Upper lobe of left lung (tissue), 6 donors: ENCODE measurements around the gene PBXIP1. TPM values are rescaled to one million over a fixed set of nuclear protein-coding genes. Genes with fewer than 3 reads are reported as not detected.

ENCODE experiments used
- ATAC-seq, 2 donors: fragments of 200-7000 bp; cut with Tn5 transposase; one replicate each; pipeline ENCODE4 v1.9.1; 2022; ENCODE audit warnings: mild to moderate bottlenecking in 2 of 2, moderate library complexity in 2 of 2; ENCODE audit not compliant: low FRiP score in 2 of 2
- DNase-seq, 2 donors: peaks; one replicate each; pipeline ENCODE4 v3.0.0-alpha.2; 2019 to 2020
- H3K27ac ChIP-seq, 4 donors: fragments of 200-600 bp; sonication (generic); one replicate each; pipeline ENCODE4 v1.5.1; 2016 to 2019
- H3K27me3 ChIP-seq, 4 donors: fragments of 200-600 bp; sonication (generic); one replicate each; pipeline ENCODE4 v1.5.1; 2017 to 2019
- H3K36me3 ChIP-seq, 4 donors: fragments of 200-600 bp; sonication (generic); one replicate each; pipeline ENCODE4 v1.5.1; 2016 to 2019
- H3K4me1 ChIP-seq, 4 donors: fragments of 200-600 bp; sonication (generic); one replicate each; pipeline ENCODE4 v1.5.1; 2018 to 2019
- H3K4me3 ChIP-seq, 4 donors: fragments of 200-600 bp; sonication (generic); one replicate each; pipeline ENCODE4 v1.5.1; 2017 to 2019; ENCODE audit warnings: mild to moderate bottlenecking in 2 of 4, moderate library complexity in 1 of 4
- H3K9me3 ChIP-seq, 4 donors: fragments of 200-600 bp; sonication (generic); one replicate each; pipeline ENCODE4 v1.5.1; 2018 to 2019
- EP300 ChIP-seq, 4 donors: sonication (generic); formaldehyde crosslinking; IDR thresholded peaks; one replicate each; pipeline ENCODE4 v1.5.1; 2017; ENCODE audit warnings: antibody characterized with exemption in 4 of 4, control low read depth in 2 of 4
- POLR2A ChIP-seq, 4 donors: fragments of 450-650 bp; IDR thresholded peaks; one replicate each; pipeline ENCODE4 v1.5.1; 2016 to 2017; ENCODE audit warnings: antibody characterized with exemption in 4 of 4, mild to moderate bottlenecking in 2 of 4
- POLR2AphosphoS5 ChIP-seq, 2 donors: sonication (generic); formaldehyde crosslinking; IDR thresholded peaks; one replicate each; pipeline ENCODE4 v1.5.1; 2017; ENCODE audit warnings: antibody characterized with exemption in 2 of 2
- WGBS, 2 donors: methylation state at CpG; one replicate each; pipeline ENCODE4 v1.1.5; 2017 to 2018; 5-methylcytosine and 5-hydroxymethylcytosine counted together
- total RNA-seq, 6 donors: library from RNA; depleted of rRNA in 4 of 6; stranded (reverse); fragments of >200 nt in 4 of 6; gene quantifications; one replicate each; pipeline versions ENCODE4 v1.1.0 to v1.2.1, GENCODE V29; 2016 to 2021
- TF ChIP-seq, protein P1 (sequence below), 6 experiments: fragments of 450-650 bp in 4 of 6; fragments of 200-600 bp in 2 of 6; sonication (generic) in 2 of 6; IDR thresholded peaks; one replicate each; pipeline ENCODE4 v1.5.1; 2016 to 2019; ENCODE audit warnings: antibody characterized with exemption in 6 of 6
- donor health status: DM: no; HTN: no; CAD: no; lungs with moderate emphysema.
- donor health status: DM: no; HTN: yes; CAD: no; lungs with severe emphysema.

The PBXIP1 gene
- total RNA-seq, 6 donors from 2014 or later: 72.1 to 108 (median 83.7) TPM

DNA sequence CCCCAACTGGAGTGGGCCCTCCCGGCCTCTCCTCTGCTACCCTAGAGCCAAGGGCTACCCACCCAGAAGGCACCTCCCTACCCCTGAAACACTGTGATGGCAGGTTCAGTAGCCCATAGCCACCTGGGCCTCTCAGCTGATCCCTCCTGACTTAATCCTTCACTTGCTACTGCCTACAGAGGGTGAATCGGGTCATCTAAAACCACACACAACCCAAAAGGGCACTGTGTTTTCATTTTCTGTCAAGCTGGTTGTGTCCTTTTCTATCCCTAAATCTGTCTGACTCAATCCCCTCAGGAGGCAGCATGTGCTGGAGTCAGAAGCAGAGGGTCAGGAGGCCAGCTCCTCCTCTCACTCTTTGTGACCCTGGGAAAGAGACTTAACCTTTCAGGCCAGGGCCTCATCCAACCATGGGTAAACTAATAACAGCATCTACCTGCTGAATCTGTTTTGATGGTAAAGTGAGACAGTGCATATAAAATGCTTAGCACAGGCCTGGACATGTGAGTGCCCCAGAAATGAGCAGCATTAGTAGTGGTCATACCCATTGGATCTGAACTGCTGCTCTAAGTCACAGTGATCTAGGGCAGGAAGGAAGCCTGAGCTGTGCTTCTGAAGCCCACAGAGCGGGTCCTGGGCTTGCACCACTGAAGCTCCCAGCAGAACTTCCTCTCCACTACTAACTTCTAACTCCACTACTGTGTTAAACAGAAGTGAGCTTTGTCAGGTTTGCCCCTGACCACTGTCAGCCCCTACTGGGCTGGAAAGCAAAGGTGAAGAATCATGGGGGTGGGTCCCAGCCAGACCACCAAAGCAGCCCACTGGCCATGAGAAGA is 30.3 kb downstream of the PBXIP1 start:
- Histone ChIP-seq H3K9me3 (no peaks in the 10 kb centered on the region), H3K4me1 (no peaks in the 10 kb centered on the region), H3K4me3 (no peak overlapping the region), H3K27me3 (no peaks in the 10 kb centered on the region), H3K27ac (no peak overlapping the region), H3K36me3 (peaks cover 9 to 78% (median 46%) of the 10 kb centered on the region in 4 donors)
- TF ChIP-seq POLR2A (IDR thresholded peaks at IDR 0.05): no peak
- TF ChIP-seq, protein P1, sequence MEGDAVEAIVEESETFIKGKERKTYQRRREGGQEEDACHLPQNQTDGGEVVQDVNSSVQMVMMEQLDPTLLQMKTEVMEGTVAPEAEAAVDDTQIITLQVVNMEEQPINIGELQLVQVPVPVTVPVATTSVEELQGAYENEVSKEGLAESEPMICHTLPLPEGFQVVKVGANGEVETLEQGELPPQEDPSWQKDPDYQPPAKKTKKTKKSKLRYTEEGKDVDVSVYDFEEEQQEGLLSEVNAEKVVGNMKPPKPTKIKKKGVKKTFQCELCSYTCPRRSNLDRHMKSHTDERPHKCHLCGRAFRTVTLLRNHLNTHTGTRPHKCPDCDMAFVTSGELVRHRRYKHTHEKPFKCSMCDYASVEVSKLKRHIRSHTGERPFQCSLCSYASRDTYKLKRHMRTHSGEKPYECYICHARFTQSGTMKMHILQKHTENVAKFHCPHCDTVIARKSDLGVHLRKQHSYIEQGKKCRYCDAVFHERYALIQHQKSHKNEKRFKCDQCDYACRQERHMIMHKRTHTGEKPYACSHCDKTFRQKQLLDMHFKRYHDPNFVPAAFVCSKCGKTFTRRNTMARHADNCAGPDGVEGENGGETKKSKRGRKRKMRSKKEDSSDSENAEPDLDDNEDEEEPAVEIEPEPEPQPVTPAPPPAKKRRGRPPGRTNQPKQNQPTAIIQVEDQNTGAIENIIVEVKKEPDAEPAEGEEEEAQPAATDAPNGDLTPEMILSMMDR (IDR thresholded peaks at IDR 0.05): no peak
- TF ChIP-seq POLR2AphosphoS5 (IDR thresholded peaks at IDR 0.05): no peak
- whole genome bisulfite sequencing, 2 donors: 80 to 83% methylated on average over 3 of the region's 3 CpGs
- no peak for DNase-seq
- no peak for ATAC-seq

DNA sequence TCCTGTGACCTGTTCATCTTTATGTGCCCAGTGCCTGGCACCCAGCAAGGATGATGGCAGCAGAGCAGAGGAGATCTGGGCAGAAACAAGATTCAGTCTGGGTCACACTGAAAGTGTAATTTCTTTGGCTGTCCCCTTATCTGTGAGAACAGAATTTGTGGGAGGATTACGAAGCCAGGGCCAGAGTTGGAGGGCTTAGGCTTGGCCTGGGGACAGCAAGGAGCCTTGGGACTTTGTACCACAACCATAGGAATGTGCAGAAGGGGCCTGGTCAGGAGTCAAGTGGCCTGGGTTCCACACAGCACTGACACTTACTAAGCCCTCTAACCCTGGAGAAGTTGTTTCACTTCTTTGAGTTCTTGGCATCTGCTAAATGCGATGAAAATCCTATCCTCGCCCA is 32.2 kb downstream of the PBXIP1 start:
- TF ChIP-seq, protein P1 (IDR thresholded peaks at IDR 0.05): no peak
- TF ChIP-seq POLR2AphosphoS5 (IDR thresholded peaks at IDR 0.05) (no peak), POLR2A (IDR thresholded peaks at IDR 0.05) (no peak), EP300 (IDR thresholded peaks at IDR 0.05) (no peak)
- Histone ChIP-seq H3K27ac (no peak overlapping the region), H3K4me3 (no peak overlapping the region), H3K27me3 (no peaks in the 10 kb centered on the region), H3K9me3 (no peaks in the 10 kb centered on the region), H3K36me3 (peaks cover 9 to 62% (median 42%) of the 10 kb centered on the region in 4 donors), H3K4me1 (no peaks in the 10 kb centered on the region)
- DNase-seq: no peak
- WGBS, 2 donors: 96 to 100% methylated on average over 3 of the region's 3 CpGs
- ATAC-seq: no peak

DNA sequence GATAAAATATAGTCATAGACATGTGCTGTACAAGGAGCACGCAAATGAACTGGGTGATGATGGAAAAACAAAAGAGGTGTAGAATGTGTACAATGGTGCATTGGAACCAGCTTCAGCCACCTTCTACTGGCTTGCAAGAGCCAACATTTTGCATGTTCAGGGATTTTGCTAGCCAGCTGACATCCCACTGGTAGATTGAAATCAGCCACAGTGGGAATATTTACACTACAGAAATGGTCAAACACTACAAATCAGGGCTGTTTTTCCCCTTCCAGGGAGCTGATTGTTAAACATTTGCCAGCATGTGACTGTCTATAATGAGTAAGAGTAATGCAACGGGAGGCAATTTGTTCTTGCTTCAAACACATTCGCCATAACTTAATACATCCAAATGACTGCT is 42.6 kb downstream of the PBXIP1 start:
- 83 to 90% methylated on average over 3 of the region's 3 CpGs for WGBS, 2 donors
- TF ChIP-seq EP300 (IDR thresholded peaks at IDR 0.05) (no peak), POLR2A (IDR thresholded peaks at IDR 0.05) (no peak), POLR2AphosphoS5 (IDR thresholded peaks at IDR 0.05) (no peak)
- TF ChIP-seq, protein P1 (IDR thresholded peaks at IDR 0.05): no peak
- Histone ChIP-seq H3K27me3 (no peaks in the 10 kb centered on the region), H3K9me3 (no peaks in the 10 kb centered on the region), H3K27ac (no peak overlapping the region), H3K4me3 (no peak overlapping the region), H3K36me3 (no peaks in the 10 kb centered on the region), H3K4me1 (no peaks in the 10 kb centered on the region)
- ATAC-seq (no peak), DNase-seq (no peak)

DNA sequence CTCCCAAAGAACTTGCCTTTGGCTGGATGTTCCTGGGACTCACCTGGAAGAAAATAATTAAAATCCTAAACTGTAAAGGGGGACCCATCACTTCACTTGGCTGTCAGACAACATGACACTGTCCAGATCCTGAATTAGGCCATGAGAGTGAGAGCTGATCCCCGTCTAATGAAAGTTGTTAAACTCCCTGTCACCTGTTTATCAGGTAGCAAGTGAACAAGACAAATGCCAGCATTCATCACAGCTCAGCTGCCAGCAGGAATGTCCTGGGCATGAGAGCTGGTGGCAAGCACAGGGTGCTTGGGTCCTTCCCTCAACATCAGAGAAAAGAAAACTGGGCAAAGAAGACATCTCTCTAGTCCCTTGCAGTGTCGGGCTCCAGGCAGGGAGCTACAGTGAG is 43.1 kb downstream of the PBXIP1 start:
- ATAC-seq: no peak
- H3K27ac ChIP-seq: no peak overlapping the region
- H3K27me3 ChIP-seq: no peaks in the 10 kb centered on the region
- H3K9me3 ChIP-seq: no peaks in the 10 kb centered on the region
- no peak for DNase-seq
- no peaks in the 10 kb centered on the region for H3K36me3 ChIP-seq
- no peak overlapping the region for H3K4me3 ChIP-seq
- TF ChIP-seq POLR2A (IDR thresholded peaks at IDR 0.05) (no peak), POLR2AphosphoS5 (IDR thresholded peaks at IDR 0.05) (no peak), EP300 (IDR thresholded peaks at IDR 0.05) (no peak)
- TF ChIP-seq, protein P1 (IDR thresholded peaks at IDR 0.05): no peak
- H3K4me1 ChIP-seq: no peaks in the 10 kb centered on the region
- 92 to 94% methylated on average over 2 of the region's 2 CpGs for WGBS, 2 donors
